Measurements from ENCODE around the gene GGA3.

GGA3 gene

GRCh38 chr17:75244133-75244866, 17.1 kb downstream of the GGA3 start:
- DNase-seq: no peak

GRCh38 chr17:75242461-75243042, 18.9 kb downstream of the GGA3 start:
- no peak for DNase-seq

- no peak for DNase-seq
Observed at GRCh38 chr17:75241996-75242460, 19.4 kb downstream of the GGA3 start.

GRCh38 chr17:75241502-75241901, 19.9 kb downstream of the GGA3 start:
- DNase-seq: no peak

- no peak for DNase-seq
Observed at GRCh38 chr17:75241143-75241430, 20.3 kb downstream of the GGA3 start.

GRCh38 chr17:75240394-75241142, 20.8 kb downstream of the GGA3 start:
- DNase-seq: peak; percentile 36 to 51

GRCh38 chr17:75239778-75240393, 21.5 kb downstream of the GGA3 start:
- DNase-seq: no peak

GRCh38 chr17:75239214-75239613, 22.2 kb downstream of the GGA3 start:
- DNase-seq: no peak

DNA sequence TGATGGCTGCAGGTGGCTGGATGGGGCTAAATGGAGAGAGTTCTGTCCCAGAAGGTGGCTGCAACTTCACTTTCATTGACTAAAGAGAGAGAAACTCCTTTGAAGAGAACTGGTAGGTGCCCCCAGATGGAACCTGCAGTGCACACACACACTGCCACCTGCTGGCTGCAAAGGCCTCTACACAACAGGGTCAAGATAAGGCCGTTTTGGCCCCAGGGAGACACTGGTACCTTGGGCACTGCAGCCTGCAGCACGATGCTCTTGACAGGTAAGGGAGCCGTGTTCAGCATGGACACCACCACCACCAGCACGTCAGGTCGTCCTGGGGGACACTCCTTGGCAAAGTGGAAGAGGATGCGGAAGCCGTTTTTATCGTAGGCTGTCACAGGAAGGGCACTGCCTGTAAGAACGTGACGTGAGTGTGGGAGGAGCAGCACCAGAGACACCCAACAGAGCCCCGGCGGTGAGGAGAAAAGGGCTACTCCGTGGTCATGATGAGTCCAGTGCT, 22.7 kb downstream of the GGA3 start:
- peak in 1 of 2 experiments; percentile 63 for DNase-seq

- DNase-seq: no peak
Observed at GRCh38 chr17:75238020-75238580, 23.3 kb downstream of the GGA3 start.

GRCh38 chr17:75237100-75238014, 24.0 kb downstream of the GGA3 start:
- no peak for DNase-seq

- DNase-seq: no peak
Observed at GRCh38 chr17:75232786-75233185, 28.6 kb downstream of the GGA3 start.

GRCh38 chr17:75231741-75232464, 29.5 kb downstream of the GGA3 start:
- no peak for DNase-seq

DNA sequence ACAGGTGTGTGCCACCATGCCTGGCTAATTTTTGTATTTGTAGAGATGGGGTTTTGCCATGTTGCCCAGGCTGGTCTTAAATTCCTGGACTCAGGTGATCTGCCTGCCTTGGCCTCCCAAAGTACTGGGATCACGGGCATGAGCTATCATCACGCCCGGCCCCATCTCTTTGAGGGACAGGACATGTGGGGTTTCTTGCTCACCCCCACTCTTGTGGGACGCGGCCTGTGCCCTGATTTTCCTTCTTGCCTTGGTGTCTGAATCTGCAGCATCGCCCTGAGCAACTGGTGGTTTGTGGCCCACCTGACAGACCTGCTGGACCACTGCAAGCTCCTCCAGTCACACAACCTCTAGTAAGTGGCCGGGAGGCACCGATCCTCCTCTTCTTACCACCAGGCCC, 30.3 kb downstream of the GGA3 start:
- no peak for DNase-seq

DNA sequence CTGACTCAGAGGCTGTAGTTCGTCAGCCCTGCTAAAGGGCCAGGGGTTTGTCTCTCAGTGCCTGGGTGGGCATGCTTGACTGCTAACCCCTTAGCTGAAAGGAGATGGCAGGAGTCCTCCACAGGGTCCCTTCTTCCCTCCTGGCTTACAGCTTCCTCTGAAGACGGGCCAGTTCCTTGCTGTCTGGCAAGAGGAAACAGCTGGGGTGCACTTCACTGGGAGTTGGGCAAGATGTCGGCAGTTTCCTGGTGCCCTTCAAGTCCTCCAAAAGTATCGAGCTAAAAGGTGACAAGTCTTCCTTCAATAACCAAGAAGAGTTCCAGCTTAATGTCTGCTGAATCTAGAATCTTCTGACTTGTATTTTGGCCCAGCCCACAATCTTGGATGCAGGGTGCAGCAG, 32.6 kb downstream of the GGA3 start:
- no peak for DNase-seq

- DNase-seq: no peak
Observed at GRCh38 chr17:75228305-75228704, 33.1 kb downstream of the GGA3 start.

DNA sequence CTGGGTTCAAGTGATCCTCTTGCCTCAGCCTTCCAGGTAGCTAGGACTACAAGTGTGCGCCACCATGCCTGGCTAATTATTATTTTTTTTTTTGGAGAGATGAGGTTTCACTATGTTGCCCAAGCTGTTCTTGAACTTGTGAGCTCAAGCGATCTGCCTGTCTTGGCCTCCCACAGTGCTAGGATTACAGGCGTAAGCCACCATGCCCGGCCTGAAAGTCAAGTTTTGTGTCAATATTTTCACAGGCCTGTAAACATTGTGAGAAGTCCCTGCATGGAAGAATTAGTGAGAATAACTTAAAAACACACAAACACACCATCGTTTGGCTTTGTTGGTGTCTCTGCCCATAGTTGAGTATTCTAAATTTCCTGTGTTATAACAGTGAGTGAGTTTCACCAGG, 33.7 kb downstream of the GGA3 start:
- DNase-seq: no peak

GRCh38 chr17:75225016-75225415, 36.4 kb downstream of the GGA3 start:
- no peak for DNase-seq

DNA sequence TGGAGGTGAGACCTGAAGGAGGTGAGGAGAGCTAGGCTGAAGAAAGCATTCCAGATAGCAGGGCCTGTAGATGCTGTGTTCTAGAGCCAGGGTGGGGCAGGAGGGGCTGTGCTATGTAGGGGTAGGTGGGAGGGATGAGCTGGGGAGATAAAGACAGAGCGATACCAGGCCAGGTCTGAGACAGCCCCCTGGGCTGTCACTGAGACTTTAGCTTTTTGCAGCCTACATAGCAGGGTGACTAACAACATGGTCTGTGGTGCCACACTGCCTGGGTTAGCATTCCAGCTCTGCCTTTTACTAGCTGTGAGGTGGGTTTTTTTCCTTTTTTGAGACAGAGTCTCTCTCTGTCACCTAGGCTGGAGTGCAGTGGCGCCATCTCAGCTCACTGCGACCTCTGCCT, 41.6 kb downstream of the GGA3 start:
- no peak for DNase-seq

DNA sequence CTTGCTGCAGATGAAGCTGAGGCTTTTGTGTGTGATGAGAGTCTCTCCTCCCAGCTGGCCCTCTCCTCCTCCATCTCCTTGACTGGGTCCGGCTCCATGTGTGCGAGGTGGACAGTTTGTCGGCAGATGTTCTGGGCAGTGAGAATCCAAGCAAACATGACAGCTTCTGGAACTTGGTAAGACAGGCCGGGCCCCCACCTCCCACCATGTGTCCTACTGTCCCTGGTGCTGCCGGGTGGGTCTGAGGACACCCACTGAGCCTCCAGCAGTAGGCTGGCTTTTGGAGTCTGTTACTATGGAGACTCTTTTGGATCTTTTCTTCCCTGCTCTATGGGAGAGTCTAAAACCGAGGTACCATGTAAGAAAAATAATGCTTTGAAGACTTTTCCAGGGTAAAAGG, 43.3 kb downstream of the GGA3 start:
- no peak for DNase-seq

DNA sequence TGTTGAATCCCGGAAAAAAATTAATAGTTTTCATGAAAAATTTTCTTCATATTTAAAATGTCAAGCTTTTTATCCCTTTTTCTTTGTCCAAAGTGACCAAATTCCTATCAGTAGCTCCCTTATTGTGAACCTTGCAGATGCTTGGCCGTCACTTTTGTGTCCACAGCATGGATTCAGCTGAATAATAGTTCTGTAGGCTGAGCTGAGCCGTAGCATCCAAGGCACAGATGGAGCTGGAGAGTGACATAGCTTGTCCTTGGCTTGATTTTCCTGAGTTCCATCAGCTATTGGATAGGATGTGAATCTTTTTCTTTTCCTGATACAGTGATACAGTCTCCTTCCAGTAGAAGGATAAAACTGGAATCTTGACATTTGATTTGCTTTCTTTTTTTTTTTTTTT, 52.3 kb downstream of the GGA3 start:
- no peak for DNase-seq
